ENCODE measurements around the gene ITPKC.
A peak's percentile ranks its signal among the peaks of the same experiment; 100 is the strongest.

Gene ITPKC

DNA sequence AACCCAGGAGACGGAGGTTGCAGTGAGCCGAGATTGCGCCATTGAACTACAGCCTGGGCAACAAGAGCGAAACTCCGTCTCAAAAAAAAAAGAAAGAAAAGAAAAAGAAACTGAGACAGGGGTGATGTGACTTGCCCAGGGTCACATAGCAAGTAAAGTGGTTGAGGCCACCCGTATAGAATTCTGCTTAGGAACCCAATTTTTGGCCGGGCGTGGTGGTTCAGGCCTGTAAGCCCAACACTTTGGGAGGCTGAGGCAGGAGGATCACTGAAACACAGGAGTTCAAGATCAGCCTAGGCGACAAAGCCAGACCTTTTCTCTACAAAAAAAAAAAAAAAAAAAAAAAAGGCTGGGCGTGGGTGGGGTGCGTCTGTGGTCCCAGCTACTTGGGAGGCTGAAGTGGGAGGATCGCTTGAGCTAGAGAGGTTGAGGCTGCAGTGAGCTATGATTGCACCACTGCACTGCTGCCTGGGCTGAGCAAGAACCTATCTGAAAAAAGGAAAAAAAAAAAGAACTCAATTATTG lies 35.4 kb downstream of the ITPKC start:
- no CpG with 5 or more reads among the region's 12 CpGs for WGBS (ENCODE audit: extremely low coverage, insufficient coverage, insufficient read length)
- peaks cover 29% of the 10 kb centered on the region for H3K79me1 ChIP-seq (ENCODE audit: low read length)
- no peak overlapping the region for H3K18ac ChIP-seq (ENCODE audit: low read length)
- peak overlapping the region; percentile 19 for H4K91ac ChIP-seq (ENCODE audit: low read depth, low read length)
- H3K36me3 ChIP-seq (ENCODE audit: control insufficient read depth in 1 of 2, insufficient read depth in 2 of 2, low read length in 2 of 2), result peaks cover 21 to 22% of the 10 kb centered on the region in 2 experiments
- no peaks in the 10 kb centered on the region for H3K9me3 ChIP-seq (ENCODE audit: insufficient read depth, low read depth, low read length)
- peak overlapping the region; percentile 57 for H3K4me2 ChIP-seq (ENCODE audit: low read length)
- no peak overlapping the region for H2BK12ac ChIP-seq (ENCODE audit: low read length)
- H2BK5ac ChIP-seq (ENCODE audit: low read depth, low read length, poor library complexity), result no peak overlapping the region
- DNase-seq, result no peak
- H2AK5ac ChIP-seq (ENCODE audit: low read length), result no peak overlapping the region
- peaks cover 38 to 41% of the 10 kb centered on the region in 2 experiments for H3K4me1 ChIP-seq (ENCODE audit: control insufficient read depth in 1 of 2, insufficient read depth in 2 of 2, low read length in 2 of 2)
- no peak overlapping the region for H4K8ac ChIP-seq (ENCODE audit: low read depth, low read length)
- H3K27ac ChIP-seq (ENCODE audit: low read depth, low read length), result no peak overlapping the region
- H3K23ac ChIP-seq (ENCODE audit: low read length), result no peak overlapping the region
- peak overlapping the region; percentile 98 for H3K4ac ChIP-seq (ENCODE audit: low read depth, low read length)
- no peak overlapping the region for H3K4me3 ChIP-seq (ENCODE audit: low read depth, low read length)
- no peaks in the 10 kb centered on the region for H3K27me3 ChIP-seq (ENCODE audit: insufficient read depth, low read length)
- H3K9ac ChIP-seq (ENCODE audit: low read length), result no peak overlapping the region
- no peak overlapping the region for H2BK120ac ChIP-seq (ENCODE audit: insufficient read depth, low read length, poor library complexity)
- no peak overlapping the region for H2AFZ ChIP-seq (ENCODE audit: insufficient read depth, low read length, poor library complexity)
- no peak overlapping the region for H4K12ac ChIP-seq (ENCODE audit: low read depth, low read length)
- peaks cover 42% of the 10 kb centered on the region for H3K79me2 ChIP-seq (ENCODE audit: control insufficient read depth, insufficient read depth, low read length, poor library complexity)
- H3K14ac ChIP-seq (ENCODE audit: low read length), result no peak overlapping the region

- Histone ChIP-seq H4K8ac (ENCODE audit: low read depth, low read length) (no peak overlapping the region), H4K12ac (ENCODE audit: low read depth, low read length) (peak overlapping the region; percentile 31), H2AFZ (ENCODE audit: insufficient read depth, low read length, poor library complexity) (no peak overlapping the region), H2BK120ac (ENCODE audit: insufficient read depth, low read length, poor library complexity) (no peak overlapping the region), H3K4me2 (ENCODE audit: low read length) (peak overlapping the region; percentile 32), H2BK12ac (ENCODE audit: low read length) (peak overlapping the region; percentile 11), H3K27ac (ENCODE audit: low read depth, low read length) (peak overlapping the region; percentile 36), H3K23ac (ENCODE audit: low read length) (no peak overlapping the region), H3K14ac (ENCODE audit: low read length) (no peak overlapping the region), H3K36me3 (ENCODE audit: control insufficient read depth in 1 of 2, insufficient read depth in 2 of 2, low read length in 2 of 2) (peaks cover 39 to 40% of the 10 kb centered on the region in 2 experiments), H4K91ac (ENCODE audit: low read depth, low read length) (no peak overlapping the region), H3K79me2 (ENCODE audit: control insufficient read depth, insufficient read depth, low read length, poor library complexity) (peaks cover 38% of the 10 kb centered on the region), H3K4ac (ENCODE audit: low read depth, low read length) (peak overlapping the region; percentile 71), H3K4me3 (ENCODE audit: low read depth, low read length) (no peak overlapping the region), H3K4me1 (ENCODE audit: control insufficient read depth in 1 of 2, insufficient read depth in 2 of 2, low read length in 2 of 2) (peaks cover 24 to 28% of the 10 kb centered on the region in 2 experiments), H3K27me3 (ENCODE audit: insufficient read depth, low read length) (no peaks in the 10 kb centered on the region), H2BK5ac (ENCODE audit: low read depth, low read length, poor library complexity) (no peak overlapping the region), H2AK5ac (ENCODE audit: low read length) (peak overlapping the region; percentile 26), H3K9me3 (ENCODE audit: insufficient read depth, low read depth, low read length) (no peaks in the 10 kb centered on the region), H3K79me1 (ENCODE audit: low read length) (peaks cover 19% of the 10 kb centered on the region), H3K18ac (ENCODE audit: low read length) (peak overlapping the region; percentile 17), H3K9ac (ENCODE audit: low read length) (no peak overlapping the region)
- WGBS (ENCODE audit: extremely low coverage, insufficient coverage, insufficient read length), result no CpG with 5 or more reads among the region's 9 CpGs
- peak; percentile 84 to 85 for DNase-seq
Measured at GRCh38 chr19:40754611-40755247, 37.8 kb downstream of the ITPKC start.

DNA sequence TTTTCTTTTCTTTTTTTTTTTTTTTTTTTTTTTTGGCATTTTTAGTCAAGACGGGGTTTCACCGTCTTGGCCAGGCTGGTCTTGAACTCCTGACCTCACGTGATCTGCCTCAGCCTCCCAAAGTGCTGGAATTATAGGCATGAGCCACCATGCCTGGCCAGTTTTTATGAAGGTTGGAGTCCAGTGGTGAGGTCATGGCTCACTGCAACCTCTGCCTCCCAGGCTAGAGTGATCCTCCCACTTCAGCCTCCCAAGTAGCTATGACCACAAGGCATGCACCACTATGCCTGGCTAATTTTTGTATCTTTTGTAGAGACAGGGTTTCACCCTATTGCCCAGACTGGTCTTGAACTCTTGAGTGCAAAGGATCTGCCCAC lies 38.3 kb downstream of the ITPKC start:
- Histone ChIP-seq H4K91ac (ENCODE audit: low read depth, low read length) (no peak overlapping the region), H3K79me1 (ENCODE audit: low read length) (peaks cover 14% of the 10 kb centered on the region), H3K4me2 (ENCODE audit: low read length) (no peak overlapping the region), H3K27me3 (ENCODE audit: insufficient read depth, low read length) (no peaks in the 10 kb centered on the region), H2BK12ac (ENCODE audit: low read length) (no peak overlapping the region), H3K4ac (ENCODE audit: low read depth, low read length) (peak overlapping the region; percentile 86), H3K79me2 (ENCODE audit: control insufficient read depth, insufficient read depth, low read length, poor library complexity) (peaks cover 35% of the 10 kb centered on the region), H3K23ac (ENCODE audit: low read length) (no peak overlapping the region), H3K14ac (ENCODE audit: low read length) (no peak overlapping the region), H3K18ac (ENCODE audit: low read length) (peak overlapping the region; percentile 49), H3K9ac (ENCODE audit: low read length) (no peak overlapping the region), H3K36me3 (ENCODE audit: control insufficient read depth in 1 of 2, insufficient read depth in 2 of 2, low read length in 2 of 2) (peaks cover 42 to 45% of the 10 kb centered on the region in 2 experiments), H2BK5ac (ENCODE audit: low read depth, low read length, poor library complexity) (no peak overlapping the region), H3K9me3 (ENCODE audit: insufficient read depth, low read depth, low read length) (no peaks in the 10 kb centered on the region), H2BK120ac (ENCODE audit: insufficient read depth, low read length, poor library complexity) (no peak overlapping the region), H2AK5ac (ENCODE audit: low read length) (no peak overlapping the region), H2AFZ (ENCODE audit: insufficient read depth, low read length, poor library complexity) (no peak overlapping the region), H3K4me1 (ENCODE audit: control insufficient read depth in 1 of 2, insufficient read depth in 2 of 2, low read length in 2 of 2) (peaks cover 20 to 27% of the 10 kb centered on the region in 2 experiments), H3K27ac (ENCODE audit: low read depth, low read length) (no peak overlapping the region), H3K4me3 (ENCODE audit: low read depth, low read length) (no peak overlapping the region), H4K8ac (ENCODE audit: low read depth, low read length) (no peak overlapping the region), H4K12ac (ENCODE audit: low read depth, low read length) (no peak overlapping the region)
- DNase-seq, result peak; percentile 76 to 83
- WGBS (ENCODE audit: extremely low coverage, insufficient coverage, insufficient read length), result no CpG with 5 or more reads among the region's 3 CpGs

- no peak overlapping the region for H3K9ac ChIP-seq (ENCODE audit: low read length)
- H3K4me3 ChIP-seq (ENCODE audit: low read depth, low read length), result no peak overlapping the region
- no peak overlapping the region for H4K91ac ChIP-seq (ENCODE audit: low read depth, low read length)
- H3K9me3 ChIP-seq (ENCODE audit: insufficient read depth, low read depth, low read length), result no peaks in the 10 kb centered on the region
- H3K4ac ChIP-seq (ENCODE audit: low read depth, low read length), result peak overlapping the region; percentile 86
- peaks cover 34% of the 10 kb centered on the region for H3K79me2 ChIP-seq (ENCODE audit: control insufficient read depth, insufficient read depth, low read length, poor library complexity)
- peak in 1 of 2 donors; percentile 36 for DNase-seq
- no peak overlapping the region for H2BK12ac ChIP-seq (ENCODE audit: low read length)
- no peak overlapping the region for H3K27ac ChIP-seq (ENCODE audit: low read depth, low read length)
- no CpG with 5 or more reads among the region's 8 CpGs for WGBS (ENCODE audit: extremely low coverage, insufficient coverage, insufficient read length)
- H3K18ac ChIP-seq (ENCODE audit: low read length), result peak overlapping the region; percentile 49
- H2BK5ac ChIP-seq (ENCODE audit: low read depth, low read length, poor library complexity), result no peak overlapping the region
- no peak overlapping the region for H3K23ac ChIP-seq (ENCODE audit: low read length)
- no peak overlapping the region for H2AFZ ChIP-seq (ENCODE audit: insufficient read depth, low read length, poor library complexity)
- H3K27me3 ChIP-seq (ENCODE audit: insufficient read depth, low read length), result no peaks in the 10 kb centered on the region
- peaks cover 13% of the 10 kb centered on the region for H3K79me1 ChIP-seq (ENCODE audit: low read length)
- peaks cover 20 to 27% of the 10 kb centered on the region in 2 experiments for H3K4me1 ChIP-seq (ENCODE audit: control insufficient read depth in 1 of 2, insufficient read depth in 2 of 2, low read length in 2 of 2)
- no peak overlapping the region for H2AK5ac ChIP-seq (ENCODE audit: low read length)
- no peak overlapping the region for H3K4me2 ChIP-seq (ENCODE audit: low read length)
- no peak overlapping the region for H4K12ac ChIP-seq (ENCODE audit: low read depth, low read length)
- H3K14ac ChIP-seq (ENCODE audit: low read length), result no peak overlapping the region
- no peak overlapping the region for H4K8ac ChIP-seq (ENCODE audit: low read depth, low read length)
- no peak overlapping the region for H2BK120ac ChIP-seq (ENCODE audit: insufficient read depth, low read length, poor library complexity)
- H3K36me3 ChIP-seq (ENCODE audit: control insufficient read depth in 1 of 2, insufficient read depth in 2 of 2, low read length in 2 of 2), result peaks cover 47 to 50% of the 10 kb centered on the region in 2 experiments
Measured at GRCh38 chr19:40755791-40756190, 38.9 kb downstream of the ITPKC start.
